ENCODE measurements around the gene CXCL13.
A peak's percentile ranks its signal among the peaks of the same experiment; 100 is the strongest.
"Not testable (repeated sequence)": the region's sequence is repeated elsewhere in the genome, so short reads cannot be mapped to it uniquely, and the experiment has no call there.

The CXCL13 gene

GRCh38 chr4:77605210-77605902, at the start of gene CXCL13:
Gene CXCL13, plus strand, starts transcription at chr4:77605820. Its CDS starts 46 bp downstream, at chr4:77605866.
- no peak for DNase-seq (ENCODE audit: low read depth in 3 of 3)

GRCh38 chr4:77560170-77560569, 45.5 kb upstream of the CXCL13 start:
- DNase-seq (ENCODE audit: low read depth in 3 of 3): no peak

- not testable (repeated sequence) for DNase-seq (ENCODE audit: low read depth in 3 of 3)
Observed at GRCh38 chr4:77561720-77562119, 43.9 kb upstream of the CXCL13 start.

DNA sequence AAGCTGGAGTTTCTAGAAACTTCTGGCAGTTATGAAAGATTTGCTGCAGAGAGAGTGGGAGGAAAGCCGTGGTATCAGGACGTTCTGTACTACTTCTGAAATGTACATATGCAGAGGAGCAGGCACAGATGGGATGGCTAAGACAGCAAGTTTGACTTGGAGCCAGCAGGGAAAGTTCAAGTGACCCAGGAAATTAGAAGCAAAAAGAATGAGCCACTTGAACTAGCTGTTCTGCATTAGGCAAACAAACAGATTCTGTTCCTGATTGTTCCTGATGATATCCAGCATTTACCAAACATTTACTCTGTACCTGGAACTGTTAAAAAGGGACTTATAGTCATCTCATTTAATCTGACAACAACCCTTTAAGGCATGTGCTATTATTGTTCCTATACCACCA, 41.4 kb upstream of the CXCL13 start:
- DNase-seq (ENCODE audit: low read depth in 3 of 3): no peak

DNA sequence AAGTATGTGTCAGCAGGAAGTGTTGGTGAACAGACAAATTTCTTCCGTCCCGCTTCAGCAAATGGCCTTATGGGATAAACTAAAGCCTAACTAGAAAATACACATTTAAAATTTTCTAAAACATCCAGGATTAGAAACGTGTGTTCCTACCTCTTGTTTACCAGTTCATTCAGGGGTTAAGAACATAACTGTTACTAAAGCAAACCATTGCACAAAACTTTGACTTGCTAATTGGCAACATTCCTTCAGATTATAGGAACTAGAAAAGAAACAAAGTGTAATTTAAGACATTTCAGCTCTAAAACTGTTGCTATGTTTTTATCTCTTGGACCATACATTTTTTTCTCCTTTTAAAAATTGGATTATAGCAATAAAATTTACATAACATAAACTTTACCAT, 39.5 kb upstream of the CXCL13 start:
- DNase-seq (ENCODE audit: low read depth in 3 of 3): no peak

- DNase-seq (ENCODE audit: low read depth in 3 of 3): no peak
Observed at GRCh38 chr4:77567549-77567948, 38.1 kb upstream of the CXCL13 start.

DNA sequence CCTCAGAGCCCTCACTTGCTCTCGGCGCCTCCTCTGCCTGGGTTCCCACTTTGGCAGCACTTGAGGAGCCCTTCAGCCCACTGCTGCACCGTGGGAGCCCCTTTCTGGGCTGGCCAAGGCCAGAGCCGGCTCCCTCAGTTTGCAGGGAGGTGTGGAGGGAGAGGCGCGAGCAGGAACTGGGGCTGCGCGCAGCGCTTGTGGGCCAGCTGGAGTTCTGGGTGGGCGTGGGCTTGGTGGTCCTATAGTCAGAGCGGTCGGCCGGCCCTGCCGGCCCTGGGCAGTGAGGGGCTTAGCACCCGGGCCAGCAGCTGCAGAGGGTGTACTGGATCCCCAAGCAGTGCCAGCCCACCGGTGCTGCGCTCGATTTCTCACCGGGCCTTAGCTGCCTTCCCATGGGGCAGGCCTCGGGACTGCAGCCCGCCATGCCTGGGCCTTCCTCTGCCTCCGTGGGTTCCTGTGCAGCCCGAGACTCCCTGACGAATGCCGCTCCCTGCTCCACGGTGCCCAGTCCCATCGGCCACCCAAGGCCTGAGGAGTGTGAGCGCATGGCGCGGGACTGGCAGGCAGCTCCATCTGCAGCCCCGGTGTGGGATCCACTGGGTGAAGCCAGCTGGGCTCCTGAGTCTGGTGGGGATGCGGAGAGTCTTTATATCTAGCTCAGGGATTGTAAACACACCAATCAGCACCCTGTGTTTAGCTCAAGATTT, 35.0 kb upstream of the CXCL13 start:
- not testable (repeated sequence) for DNase-seq (ENCODE audit: low read depth in 3 of 3)

DNA sequence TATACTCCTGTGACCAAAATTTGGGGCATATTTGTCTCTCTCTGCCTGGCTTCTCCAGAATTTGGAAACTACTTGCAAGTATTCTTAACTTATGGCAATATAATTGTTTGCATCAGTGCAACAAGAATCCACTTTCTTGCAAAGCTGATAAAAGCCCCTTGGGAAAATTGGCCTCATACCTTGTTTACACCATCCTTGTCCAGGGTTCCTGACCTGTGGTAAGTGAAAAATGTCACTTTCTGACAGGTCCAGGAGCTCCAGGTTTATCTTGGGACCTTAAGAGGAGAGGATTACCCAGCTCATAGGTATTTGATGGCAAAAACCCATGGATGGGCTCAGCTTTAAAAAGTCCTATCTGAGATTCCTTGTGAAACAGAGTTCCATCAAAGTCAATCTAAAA, 29.3 kb upstream of the CXCL13 start:
- DNase-seq (ENCODE audit: low read depth in 3 of 3): no peak

GRCh38 chr4:77578145-77578544, 27.5 kb upstream of the CXCL13 start:
- DNase-seq (ENCODE audit: low read depth in 3 of 3): no peak

- no peak for DNase-seq (ENCODE audit: low read depth in 3 of 3)
Observed at GRCh38 chr4:77579406-77580076, 26.1 kb upstream of the CXCL13 start.

GRCh38 chr4:77581724-77582123, 23.9 kb upstream of the CXCL13 start:
- no peak for DNase-seq (ENCODE audit: low read depth in 3 of 3)

DNA sequence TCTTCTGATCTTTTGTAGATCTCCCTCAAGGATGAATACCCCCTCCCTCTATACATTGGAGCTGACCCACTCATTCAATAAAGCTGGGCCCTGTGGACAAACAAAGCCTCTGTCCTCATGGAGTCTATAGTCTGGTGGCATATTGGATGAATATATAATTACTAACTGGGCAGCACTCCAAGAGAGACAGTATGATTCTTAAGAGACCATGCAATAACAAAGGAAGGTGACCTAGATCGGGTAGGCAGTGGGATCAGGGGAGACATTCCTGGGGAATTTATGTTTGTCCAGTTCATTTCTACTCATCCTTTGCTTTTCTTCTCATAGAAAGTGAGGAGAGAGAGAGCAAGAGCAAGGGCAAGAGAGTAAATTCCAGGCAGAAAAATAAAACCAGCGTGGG, 23.5 kb upstream of the CXCL13 start:
- DNase-seq (ENCODE audit: low read depth in 3 of 3): no peak

GRCh38 chr4:77582711-77583110, 22.9 kb upstream of the CXCL13 start:
- DNase-seq (ENCODE audit: low read depth in 3 of 3): no peak

DNA sequence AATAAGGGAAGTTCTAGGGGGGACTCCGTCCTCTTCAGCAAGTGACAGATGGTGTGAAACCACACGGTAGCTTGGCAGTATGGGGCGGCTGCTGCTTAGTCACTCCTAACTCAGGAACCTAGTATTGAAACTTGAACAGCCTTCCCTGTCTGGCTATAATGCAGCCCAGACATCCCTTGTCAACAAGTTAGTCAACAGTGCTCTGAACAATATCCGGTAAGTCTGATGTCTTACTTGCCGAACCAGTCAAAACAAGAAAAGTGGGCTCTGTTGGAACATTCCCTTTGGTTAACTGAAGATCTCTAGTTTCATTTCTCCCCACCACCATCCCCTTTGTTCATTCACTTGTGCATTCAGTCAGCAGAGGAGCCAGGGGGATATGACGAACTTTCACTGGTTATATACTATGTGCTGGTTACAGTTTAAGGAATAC, 18.7 kb upstream of the CXCL13 start:
- DNase-seq (ENCODE audit: low read depth in 3 of 3): peak; percentile 39 to 68 (median 40)

- no peak for DNase-seq (ENCODE audit: low read depth in 3 of 3)
Observed at GRCh38 chr4:77590482-77590881, 15.1 kb upstream of the CXCL13 start.

- no peak for DNase-seq (ENCODE audit: low read depth in 3 of 3)
Observed at GRCh38 chr4:77591532-77591931, 14.1 kb upstream of the CXCL13 start.

DNA sequence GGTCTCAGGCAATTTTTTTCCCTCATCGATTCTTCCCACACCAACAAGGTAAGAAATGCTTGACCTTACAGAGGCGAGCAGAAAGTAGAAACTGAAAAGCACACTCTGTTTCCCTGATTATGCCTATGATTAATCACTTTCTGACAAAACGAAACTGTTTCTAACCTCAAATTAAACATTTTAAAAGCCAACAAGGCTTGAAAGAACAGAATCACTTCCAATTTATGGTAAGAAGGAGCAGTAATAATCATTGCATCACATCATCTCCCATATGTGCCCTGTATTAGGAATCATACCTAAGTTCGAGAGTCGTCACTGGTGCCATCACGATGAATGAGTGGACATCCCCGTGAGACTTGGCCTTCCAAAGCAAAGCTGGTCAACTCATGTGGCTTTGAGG, 12.5 kb upstream of the CXCL13 start:
- no peak for DNase-seq (ENCODE audit: low read depth in 3 of 3)

DNA sequence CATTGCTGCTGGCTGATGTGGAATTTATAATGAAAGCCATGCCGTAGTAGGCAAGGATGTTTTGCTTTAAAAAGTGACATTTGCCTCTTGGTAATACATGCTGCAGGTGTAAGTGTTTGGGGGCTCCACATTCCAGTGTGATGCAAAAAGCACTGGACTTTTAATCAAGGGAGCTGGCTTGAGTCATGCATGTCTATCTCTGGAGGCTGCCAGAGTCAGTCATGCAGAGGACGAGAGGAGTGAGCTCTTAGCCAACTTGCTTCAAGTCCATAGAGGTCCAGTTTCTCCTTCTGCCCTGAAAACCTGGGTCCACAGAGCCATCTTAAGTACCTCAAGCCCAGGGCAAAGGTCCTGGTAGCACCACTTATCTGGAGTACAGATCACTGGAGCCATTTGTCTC, 11.6 kb upstream of the CXCL13 start:
- no peak for DNase-seq (ENCODE audit: low read depth in 3 of 3)

GRCh38 chr4:77595364-77595973, 10.2 kb upstream of the CXCL13 start:
- no peak for DNase-seq (ENCODE audit: low read depth in 3 of 3)

GRCh38 chr4:77599378-77599777, 6.2 kb upstream of the CXCL13 start:
- DNase-seq (ENCODE audit: low read depth in 3 of 3): no peak

DNA sequence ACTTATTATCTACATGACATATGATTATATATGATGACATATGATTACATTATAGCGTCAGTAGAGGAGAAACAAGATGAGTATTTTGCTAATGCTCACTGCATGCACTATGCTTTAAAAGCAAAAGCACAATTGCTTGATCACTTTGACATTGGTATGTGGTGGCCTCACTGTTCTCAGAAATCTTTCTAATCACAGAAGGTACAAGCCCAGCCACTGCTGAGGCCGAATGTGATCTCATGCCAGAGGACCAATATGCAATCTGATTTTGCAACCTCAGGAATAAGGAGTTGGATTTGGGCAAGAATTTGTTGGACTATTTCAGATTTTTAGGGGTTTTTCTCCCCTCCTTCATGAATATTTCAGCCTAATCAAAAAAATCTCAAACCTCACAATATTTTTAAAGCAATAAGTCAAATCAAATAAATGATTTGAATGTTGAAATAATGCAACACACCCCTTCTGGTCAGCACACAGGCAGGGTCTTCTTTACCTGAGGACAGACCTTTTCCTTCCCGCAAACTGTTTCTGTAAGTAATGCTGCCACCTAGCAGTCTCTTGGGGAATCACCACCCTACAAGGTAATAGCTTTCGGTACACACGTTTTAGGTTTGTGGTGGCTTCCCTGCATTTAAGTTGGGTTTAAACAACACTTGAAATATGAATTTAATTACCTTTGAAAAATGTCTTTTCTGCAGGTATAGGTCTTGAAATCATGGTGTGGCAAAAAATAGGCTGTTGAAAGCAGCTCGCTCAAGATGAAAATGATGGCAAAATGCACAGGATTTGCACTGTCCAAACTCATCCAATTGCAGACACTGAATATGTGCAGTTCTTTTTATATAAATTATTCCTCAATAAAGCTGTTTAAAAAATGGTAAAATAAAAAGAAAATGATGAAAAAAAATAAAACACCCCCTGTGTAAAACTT, 4.8 kb upstream of the CXCL13 start:
- DNase-seq (ENCODE audit: low read depth in 3 of 3): no peak
